CD4-positive, alpha-beta T cell treated with Interferon alpha-2 for 1 hour (primary cell): ENCODE results near the gene MEAK7.

Experiments
- DNase-seq, 2 donors: peaks; one replicate each; pipeline ENCODE4 v3.0.0-alpha.2; 2020 to 2022

MEAK7 gene

GRCh38 chr16:84485255-84486010 lies 19.0 kb downstream of the MEAK7 start:
- no peak for DNase-seq

GRCh38 chr16:84484579-84485254 lies 19.7 kb downstream of the MEAK7 start:
- DNase-seq, result no peak

DNA sequence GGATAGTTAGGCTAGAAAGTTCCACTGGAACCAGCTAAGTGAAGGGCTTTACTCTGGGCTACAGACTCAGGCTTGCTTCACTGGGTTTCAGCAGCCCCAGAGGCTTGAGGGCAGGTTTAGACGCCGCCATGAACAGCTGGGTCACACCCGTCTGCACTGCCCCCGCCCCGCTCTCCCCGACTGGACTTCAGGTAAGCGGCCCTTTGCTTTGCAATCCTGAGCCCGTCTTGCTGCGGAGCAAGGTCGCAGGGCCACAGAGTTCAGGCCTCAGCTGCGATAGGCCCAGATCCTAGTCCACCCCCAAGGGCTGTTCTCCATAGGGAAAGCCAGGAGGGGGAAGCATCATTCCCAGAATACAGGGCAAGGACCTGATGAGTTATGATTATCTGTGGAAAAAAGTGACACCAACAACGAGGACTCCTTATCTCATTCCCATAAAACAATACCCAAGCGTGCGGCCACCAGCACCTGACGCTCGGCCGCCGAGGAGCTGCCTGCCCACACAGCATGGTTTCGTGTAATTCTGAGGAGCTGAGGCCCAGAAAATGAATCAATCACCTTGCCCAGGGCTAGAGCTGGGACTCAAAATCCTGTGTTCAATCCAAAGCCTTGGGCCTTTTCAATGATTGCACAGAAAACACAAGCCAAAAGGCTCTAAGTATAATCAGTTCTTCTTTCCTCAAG lies 20.4 kb downstream of the MEAK7 start:
- no peak for DNase-seq

DNA sequence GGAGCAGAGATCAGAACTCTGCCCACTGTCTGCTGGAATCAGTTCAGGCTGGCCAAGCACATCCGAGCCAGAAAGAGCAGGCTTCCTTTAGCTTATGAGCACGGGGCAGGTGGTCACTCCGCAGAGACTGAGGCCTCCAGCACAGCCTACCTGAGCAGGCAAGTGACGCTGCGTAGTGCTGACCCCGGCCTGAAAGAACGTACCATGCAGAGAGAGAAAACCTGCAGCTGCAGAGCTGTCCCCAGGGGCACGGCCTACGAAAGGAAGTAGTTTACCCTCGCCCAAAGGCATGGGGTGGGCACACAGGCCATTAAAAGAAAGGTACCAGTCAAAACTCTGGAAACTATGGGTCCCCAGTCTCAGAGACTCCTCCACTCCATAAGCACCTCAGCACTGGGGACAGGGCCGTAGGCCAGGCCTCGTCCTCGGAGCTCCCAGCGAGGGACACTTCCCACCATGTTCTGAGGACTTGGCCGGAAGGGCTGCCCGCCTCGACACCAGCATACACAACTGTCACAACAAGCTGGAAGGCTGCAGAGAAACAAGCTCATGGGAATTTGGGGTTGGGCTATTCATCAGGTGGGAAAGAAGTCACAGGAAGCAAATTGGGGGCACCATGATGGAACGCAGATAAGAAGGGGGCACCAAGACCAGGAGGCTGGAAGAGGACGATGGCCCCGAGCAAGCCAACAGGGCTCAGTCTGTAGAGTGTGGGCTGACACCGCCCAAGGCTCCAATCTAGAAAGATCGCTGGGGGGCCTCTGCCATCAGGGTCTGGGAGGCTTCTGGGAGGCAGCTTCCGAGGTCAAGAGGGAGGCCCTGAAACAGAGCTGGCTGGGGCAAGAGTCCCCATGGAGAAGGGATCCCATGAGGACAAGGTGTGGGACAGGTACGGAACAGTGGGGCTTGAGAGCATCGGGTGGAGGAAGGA lies 21.2 kb downstream of the MEAK7 start:
- no peak for DNase-seq

DNA sequence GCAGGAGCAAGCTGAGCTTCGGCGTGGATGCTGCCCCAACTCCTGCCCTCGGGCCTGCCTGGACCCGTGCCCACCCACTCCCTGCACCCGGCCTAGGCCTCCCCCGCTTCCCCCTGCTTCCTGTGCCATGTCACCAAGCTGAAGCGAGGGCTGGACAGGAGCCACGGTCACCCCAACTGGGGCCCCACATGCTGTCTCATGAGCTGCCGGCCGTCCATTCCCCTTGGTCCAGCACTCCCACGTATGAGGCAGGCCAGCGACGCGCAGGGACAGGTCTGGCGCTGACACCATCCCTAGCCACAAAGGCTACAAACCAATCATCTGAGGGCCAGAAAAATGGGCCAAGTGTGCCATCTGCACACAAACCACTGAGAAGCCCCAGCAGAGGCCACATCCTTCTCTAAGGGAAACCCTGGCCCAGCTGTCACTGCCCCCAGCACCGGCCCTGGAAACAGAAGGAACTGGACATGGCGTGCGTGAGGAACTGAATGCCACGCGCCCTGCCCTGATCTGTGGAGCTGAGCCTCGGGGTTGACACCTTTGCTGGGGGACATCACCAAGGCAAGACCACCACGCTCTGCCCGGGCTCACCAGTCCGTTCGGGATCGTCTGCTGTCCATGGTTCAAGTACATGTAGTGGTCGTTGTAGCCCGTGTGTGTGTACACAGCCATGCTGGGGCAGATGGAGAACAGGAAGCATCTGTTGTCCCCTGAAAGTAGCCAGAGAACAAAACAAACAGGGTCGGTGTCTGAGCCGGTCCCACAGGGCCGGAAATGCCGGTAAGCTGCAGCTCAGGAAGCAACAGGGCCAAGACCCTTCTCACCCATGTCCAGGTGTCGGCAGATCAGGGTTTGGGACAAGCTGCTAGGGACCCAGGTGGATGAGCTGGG lies 22.2 kb downstream of the MEAK7 start:
- DNase-seq, result no peak

DNA sequence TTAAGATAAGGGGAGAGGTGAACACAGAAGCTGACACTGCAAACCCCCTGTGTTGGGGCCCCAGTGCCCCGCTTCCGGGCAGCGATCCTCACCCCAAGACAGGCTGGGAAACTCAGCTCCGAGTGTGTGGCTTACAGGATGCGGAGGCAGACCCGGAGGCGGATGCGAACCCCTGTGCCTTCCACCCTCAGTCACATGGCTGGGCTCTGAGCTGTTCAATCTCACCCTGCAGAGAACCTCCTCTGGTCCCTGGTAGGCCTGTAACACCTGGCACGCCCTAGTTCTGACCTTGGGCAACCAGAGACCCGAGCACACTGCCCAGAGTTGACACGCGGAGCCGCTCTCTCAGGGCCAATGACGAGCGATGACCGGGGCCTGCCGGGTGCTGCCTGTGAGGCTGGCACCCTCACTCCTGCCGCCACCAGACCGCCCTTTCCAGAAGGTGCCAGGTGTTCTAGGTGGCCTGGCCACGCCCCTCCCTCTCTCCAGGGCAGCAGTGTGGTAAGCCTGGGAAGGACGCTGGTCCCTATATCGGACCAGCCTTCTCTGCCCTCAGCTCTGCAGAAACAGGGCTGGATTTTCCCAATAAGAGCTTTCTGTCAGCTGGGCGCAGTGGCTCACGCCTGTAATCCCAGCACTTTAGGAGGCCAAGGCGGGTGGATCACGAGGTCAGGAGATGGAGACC lies 23.3 kb downstream of the MEAK7 start:
- DNase-seq, result no peak

DNA sequence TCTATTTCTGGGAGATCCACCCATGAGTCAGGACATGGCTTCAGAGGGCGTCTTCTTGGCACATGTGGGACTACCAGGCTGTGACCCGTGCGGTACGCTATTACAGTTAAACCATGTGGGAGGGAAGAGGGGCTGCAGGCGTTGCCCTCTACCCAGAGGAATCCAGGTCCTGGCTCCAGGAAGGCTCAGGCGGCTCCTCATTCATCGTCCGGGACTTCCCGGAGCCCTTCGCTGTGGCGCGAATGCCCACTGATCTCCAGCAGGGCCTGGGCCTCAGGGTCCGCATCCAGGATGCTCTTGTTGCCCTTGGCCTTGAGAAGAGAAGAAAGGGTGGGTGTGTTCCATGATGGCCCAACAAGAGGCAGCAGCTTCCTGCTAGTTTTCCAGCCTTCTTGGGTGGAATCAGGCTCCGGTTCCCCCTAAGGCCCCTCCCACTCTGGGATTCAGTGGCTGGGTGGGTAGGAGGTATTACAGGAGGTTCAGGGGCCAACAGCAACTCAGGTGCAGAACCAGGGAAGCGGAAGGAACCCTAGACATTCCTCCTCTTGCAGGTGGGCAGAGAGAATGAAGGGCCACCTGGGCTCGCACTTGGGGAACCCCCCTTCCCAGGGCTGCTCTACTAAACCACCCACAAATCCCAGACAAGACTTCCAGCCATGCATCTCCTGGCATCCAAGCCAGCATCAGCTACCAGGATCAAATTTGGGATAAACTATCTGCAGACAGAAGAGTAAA lies 24.6 kb downstream of the MEAK7 start:
- no peak for DNase-seq

DNA sequence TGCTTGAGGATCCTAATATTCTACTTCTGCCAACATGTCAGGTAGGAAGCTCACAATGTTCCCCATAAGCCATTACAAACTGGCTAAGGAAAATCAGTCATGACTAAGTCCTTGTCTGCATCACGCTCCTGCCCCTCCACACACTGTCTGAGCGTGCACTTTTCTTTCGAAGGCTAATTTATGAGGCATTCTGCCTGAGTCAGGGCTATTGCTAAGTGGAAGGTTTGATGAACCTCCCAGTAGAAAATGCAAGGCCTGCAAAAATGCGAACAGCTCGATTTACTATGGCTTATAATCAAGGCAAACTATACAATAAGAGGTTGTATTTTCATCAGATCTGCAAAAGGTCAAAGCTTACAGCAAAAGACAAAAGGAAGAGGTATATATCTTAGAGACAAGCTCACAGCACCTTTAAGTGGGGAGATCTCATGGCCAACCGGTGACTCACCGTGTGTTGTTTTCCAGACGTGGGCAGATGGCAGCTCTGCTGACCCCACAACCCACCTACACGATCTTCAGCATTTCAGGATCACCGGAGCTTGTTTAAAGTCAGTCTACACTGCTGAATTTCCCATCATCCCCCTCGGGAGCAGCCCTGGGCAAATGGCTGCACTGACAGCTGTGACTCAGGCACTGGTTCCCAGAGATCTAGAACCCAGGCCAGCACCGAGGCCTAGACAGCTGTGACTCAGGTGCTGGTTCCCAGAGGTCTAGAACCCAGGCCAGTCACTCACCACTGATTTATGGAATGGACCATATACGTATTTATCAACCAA lies 26.1 kb downstream of the MEAK7 start:
- no peak for DNase-seq

DNA sequence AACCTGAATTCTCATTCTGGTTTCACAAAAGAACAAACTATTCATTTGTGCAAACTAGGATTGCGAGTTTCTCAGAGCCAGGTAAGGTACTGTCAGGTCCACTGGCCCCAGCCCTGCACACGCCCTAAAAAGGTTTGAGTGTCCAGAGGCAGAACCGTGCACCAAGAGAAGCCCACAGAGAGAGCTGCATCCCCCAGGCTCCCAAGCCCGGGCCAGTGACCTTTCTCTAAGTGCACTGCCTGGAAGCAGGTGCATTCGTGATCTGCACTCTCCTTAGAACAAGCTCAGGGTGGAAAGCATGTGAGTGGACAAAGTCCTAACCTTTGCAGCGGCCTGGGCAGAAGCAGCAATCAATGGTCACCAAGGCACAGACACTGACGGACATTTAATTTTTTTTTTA lies 26.8 kb downstream of the MEAK7 start:
- no peak for DNase-seq

DNA sequence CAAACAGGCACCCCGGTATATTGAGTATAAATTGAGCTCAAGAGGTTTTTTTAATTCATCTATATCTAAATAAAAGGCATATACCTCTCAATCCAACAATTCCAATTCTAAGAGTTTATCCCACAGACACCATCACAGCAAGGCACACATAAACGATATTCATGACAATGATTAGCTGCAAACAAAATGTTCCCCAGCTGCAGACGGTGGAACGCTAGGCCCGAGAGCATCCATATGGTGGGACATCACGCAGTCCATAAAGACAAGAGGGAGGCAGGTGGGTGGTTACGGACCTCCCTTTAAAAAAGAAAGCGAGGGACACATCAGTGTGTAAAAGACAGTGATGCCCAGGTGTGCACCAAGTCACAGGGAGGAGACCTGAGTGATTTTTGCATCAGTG lies 28.1 kb downstream of the MEAK7 start:
- DNase-seq, result no peak

DNA sequence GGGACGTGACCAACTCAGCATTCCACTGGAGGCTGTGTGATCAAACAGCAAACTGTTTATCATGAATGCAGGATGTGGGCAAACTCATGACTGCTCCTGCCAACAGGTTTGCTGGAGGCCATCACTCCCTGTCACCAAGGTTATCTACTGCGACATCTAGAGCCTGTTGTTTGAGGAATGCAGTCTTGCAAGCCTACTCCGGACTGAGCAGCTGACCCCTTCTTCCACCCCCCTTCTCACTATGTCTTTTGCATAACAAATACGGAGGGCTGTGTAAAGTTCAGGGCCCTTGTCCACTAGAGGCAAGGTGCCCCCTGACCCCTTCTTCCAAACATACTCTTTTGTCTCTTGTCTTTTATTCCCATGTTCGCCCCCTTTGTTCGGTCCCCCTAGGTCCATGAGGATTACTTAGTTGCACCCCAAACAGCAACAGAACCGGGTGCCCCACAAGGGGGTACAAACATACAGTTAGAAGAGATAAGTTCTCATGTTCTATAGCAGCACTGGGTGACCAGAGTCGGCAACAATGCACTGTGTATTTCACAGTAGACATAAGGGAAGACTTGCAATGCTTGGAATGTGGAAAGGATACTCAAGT lies 28.7 kb downstream of the MEAK7 start:
- no peak for DNase-seq

DNA sequence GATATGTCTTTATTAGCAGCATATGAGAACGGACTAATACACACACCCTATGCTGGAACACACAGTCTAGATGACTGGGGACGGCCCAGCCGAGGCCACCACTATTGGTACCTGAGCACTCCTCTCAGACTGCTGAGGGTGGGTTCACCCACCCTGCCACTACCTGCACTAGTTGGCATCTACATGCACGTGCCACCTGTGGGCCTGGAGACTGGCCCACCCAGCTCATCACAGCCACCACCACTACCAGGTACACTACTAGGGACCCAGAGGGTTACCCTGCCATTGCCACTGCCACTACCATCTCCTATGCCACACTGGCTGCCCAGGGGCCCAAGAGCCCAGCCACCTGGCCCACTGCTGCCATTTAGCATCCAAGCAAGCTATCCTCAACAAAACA lies 32.5 kb downstream of the MEAK7 start:
- no peak for DNase-seq

DNA sequence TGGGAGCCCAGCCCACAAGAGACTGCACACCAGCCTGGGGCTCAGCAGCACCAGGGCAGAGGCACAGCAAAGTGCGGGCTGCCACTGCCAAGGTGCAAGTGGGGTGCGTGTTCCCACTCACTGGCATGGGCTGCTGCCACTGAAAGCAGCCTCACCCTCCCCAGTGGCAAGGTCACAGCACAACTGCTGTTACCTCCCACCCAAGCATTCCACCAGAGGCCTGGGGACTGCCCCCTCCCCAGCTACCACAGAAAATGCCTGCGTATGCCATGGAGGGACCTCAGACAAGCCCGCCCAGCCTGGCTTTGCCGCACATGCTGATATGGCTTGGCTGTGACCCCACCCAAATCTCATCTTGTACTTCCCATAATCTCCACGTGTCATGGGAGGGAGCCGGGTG lies 33.1 kb downstream of the MEAK7 start:
- DNase-seq, result no peak

DNA sequence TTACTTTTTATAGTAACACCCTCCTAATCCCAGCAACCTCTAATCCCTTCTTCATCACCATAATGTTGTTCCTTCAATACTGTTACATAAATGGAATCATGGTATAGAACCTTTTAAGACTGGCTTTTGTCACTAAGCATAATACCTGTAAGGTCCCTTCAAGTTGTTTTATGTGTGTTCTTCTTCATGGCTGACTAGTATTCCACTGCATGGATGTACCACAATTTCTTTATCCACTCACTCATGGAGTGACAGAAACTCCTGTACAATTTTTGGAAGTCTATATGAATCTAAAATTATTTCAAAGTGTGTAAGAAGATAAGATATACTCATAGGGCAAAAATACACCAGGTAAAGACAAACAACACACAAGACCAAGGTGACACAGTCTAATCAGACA lies 36.8 kb downstream of the MEAK7 start:
- DNase-seq, result no peak

GRCh38 chr16:84467256-84467655 lies 37.2 kb downstream of the MEAK7 start:
- no peak for DNase-seq

DNA sequence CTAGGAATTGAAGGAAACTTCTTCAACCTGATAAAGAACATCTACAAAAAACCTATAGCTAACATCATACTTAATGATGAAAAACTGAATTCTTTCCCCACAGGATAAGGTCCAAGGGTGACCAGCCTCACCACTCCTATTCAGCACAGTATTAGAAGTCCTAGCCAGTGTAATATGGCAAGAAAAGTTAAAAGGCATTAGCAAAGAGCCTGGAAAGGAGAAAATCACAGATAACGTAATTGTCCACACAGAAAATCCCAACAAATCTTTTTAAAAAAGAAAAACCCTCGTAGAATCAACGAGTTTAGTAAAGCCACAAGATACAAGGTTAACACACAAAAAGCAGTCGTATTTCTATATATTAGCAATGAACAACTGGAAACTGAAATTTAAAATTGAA lies 37.8 kb downstream of the MEAK7 start:
- no peak for DNase-seq

DNA sequence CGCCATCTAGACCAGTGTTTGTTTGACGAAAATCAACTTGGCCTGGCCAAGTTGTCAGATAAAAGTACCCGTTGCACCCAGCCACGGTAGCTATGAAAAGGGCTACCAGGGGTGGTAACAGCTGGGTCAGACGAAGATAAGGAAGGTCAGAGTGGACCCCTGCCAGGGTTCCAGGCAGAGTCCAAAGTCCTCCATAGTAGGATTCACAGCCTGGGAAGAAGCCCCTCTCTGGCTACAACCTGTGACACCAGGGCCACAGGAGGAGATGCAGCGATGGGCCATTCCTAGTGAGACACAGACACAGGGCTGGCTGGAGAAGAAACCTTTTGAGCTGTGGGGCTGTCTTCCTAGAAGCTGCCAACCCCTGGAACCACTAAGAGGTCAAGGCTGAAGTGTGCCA lies 39.3 kb downstream of the MEAK7 start:
- no peak for DNase-seq

DNA sequence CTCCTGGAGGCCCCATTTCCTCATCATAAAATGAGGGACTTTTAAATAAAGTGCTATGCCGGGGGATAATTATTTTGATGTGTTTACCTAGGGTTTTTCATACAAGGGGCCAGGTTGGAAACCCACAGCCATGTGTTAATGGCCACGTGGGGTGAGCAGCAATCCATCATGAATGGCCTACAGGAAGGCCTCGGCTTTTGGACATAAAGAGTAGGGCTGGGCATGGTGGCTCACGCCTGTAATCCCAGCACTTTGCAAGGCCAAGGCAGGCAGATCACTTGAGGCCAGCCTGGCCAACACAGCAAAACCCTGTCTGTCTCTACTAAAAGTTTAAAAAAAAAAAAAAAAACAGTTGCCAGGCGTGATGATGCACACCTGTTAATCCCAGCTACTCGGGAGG lies 40.3 kb downstream of the MEAK7 start:
- DNase-seq, result no peak

DNA sequence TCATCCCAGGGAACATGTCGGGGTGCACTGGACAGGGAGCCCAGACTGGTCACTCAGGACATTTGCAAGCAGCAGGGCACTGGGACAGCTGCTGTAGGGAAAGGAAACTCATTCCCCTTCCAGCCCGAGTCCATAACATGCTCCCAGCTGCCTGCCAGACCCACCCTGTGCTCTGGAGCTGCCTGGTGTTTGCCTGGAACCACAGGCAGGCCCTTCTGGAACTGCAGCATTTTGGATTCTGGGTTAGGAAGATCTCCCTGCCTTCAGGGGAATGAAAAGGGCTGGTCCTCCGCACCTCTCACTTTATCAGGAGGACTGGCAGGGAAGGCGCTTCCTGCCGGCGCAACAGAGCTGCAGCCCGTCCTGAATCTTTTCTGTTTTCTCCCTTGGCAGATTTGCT lies 41.2 kb downstream of the MEAK7 start:
- DNase-seq, result no peak
